Adipose tissue (tissue), 3 donors: Measurements from ENCODE around the gene DOCK4. TPM values are rescaled to one million over a fixed set of nuclear protein-coding genes. Genes with fewer than 3 reads are reported as not detected.

Experiments
- H3K27ac ChIP-seq: one replicate; pipeline ENCODE4 v1.5.1; 2013; ENCODE audit warnings: low read depth, low read length
- WGBS, 3 donors: extraction: QIAGEN DNeasy Blood & Tissue Kit; methylation state at CpG; one replicate each; pipeline ENCODE4 v1.1.7; 2013; 5-methylcytosine and 5-hydroxymethylcytosine counted together
- polyA plus RNA-seq, 3 donors: library from polyadenylated mRNA; stranded (reverse); fragments of 200-250 nt; gene quantifications; one replicate each; pipeline ENCODE4 v1.2.3, GENCODE V29; 2013
- donor health status: healthy with polysubstance abuse.
- donor health status: Bipolar disorder and iron deficiency.
- donor health status: healthy.

The DOCK4 gene
- polyA plus RNA-seq, 3 donors: 3.0 to 9.7 (median 7.6) TPM

DNA sequence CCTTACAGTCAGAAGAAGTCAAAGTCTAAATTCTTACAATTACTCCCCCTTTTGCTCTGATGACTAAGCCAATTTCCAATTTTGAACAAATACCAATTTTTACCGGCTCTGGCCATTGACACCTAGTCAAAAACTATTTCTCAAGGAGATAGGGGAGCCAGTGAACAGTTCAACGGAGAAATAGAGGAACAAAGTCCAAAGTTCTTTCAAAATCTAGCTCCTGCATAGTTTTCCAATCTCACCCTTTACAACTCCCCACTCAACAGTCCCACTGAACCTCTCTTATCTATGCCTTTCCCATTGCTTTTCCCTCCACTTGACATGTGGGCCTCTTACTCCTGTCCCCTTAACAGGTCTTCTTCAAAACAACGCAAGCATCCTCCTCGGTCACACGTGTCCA, 192.9 kb downstream of the DOCK4 start:
- 76 to 81% (median 81%) methylated on average over 5 of the region's 5 CpGs for WGBS, 3 donors
- no peak overlapping the region for H3K27ac ChIP-seq

DNA sequence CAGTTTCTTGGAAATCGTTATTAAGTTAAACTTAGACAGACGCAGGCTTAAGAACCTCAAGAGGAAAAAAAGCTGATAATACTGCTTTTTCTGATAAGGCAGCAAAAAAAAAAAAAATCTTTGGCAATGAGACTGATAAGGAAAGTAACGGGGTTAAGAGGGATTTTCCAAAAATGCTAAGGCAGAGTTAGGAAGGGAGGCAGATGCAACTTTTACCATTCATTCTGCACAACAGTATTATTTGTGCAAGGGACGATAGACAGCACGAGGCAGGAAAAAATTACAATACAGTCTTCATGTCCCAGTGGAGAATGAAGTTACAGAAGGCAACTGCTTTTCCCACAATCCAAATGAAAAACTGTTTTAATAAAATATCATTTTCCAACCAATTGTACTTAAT, 194.0 kb downstream of the DOCK4 start:
- WGBS, 3 donors: 35 to 48% (median 46%) methylated on average over 5 of the region's 5 CpGs

DNA sequence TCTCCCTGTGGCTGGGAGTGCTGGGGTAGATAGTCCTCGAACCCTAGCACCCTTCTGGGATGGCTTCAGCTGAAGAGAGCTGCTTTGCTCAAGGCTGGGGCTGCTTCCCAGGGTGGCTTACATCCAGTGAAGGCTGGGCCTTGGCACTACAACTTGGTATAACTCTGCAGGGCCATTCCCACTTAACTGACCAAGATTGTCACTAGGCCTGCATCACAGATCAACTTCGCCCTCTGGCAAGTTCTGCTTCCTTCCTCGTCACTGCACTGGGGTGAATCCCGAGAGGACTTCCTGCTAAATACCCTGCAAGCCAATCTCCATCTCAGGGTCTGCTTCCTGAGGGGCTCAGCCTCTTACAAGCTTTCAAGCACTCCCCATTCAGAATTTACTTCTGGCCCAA, 195.2 kb downstream of the DOCK4 start:
- 39 to 80% (median 41%) methylated on average over 4 of the region's 4 CpGs for WGBS, 3 donors
- H3K27ac ChIP-seq: no peak overlapping the region

More for the DNA sequence above, 194.0 kb downstream of the DOCK4 start:
- H3K27ac ChIP-seq: no peak overlapping the region

DNA sequence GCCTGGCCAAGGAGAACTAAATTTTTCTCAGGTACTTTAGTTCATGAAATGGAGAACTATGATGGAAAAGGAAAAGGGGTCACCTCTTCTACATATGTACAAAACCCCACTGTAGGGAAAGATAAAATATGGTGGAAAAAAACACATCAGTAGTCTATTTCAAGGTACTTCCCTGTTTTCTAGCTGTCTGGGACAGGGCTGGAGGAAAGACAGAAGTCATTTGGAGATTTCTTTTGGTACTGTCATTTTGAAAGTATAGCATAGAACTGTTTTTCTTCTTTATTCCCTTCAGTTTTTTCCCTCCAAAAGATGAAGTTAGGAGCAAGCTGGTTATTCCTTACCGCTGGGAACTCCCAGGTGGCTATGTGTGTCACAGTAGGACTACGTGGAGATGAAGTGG, 196.1 kb downstream of the DOCK4 start:
- H3K27ac ChIP-seq: no peak overlapping the region
- 91 to 96% (median 93%) methylated on average over 2 of the region's 2 CpGs for WGBS, 3 donors

DNA sequence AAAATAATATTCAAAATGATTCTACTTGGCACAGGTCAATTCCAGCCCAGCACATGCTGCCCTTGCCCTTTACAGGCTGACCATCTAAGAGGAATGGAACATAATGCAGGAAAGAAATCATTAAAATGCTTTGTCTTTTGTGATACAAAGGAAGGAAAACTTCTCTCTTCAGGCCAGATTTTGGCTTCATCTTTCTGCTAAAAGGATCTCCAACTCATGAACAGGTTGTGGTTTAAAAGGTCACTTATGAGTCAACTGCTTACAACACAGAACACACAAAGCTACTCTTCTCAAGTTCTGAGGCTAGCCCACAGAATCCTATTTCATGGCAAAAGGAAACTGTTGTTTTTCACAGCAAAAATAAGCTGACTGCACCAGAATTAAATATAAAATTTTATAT, 197.1 kb downstream of the DOCK4 start:
- H3K27ac ChIP-seq: no peak overlapping the region

DNA sequence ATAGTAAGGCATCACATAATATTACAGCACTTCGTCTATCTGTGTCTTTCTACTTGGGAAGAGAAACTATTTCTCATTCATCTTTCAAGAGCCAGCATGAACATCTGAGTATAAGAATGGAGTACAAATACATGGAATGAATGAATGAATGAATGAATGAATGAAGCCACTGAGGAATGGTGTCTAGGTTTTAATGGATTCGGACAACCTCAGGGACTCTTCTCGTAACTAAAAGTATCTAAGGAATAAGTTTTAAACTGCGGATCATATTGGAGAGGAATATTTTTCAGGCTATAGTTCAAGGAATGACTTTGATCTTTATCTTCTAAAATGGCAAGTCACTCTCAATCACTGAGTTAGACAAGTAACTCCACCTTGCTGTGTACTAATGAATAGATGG, 199.0 kb downstream of the DOCK4 start:
- WGBS, 3 donors: 91 to 97% (median 95%) methylated on average over 4 of the region's 4 CpGs
- H3K27ac ChIP-seq: no peak overlapping the region

DNA sequence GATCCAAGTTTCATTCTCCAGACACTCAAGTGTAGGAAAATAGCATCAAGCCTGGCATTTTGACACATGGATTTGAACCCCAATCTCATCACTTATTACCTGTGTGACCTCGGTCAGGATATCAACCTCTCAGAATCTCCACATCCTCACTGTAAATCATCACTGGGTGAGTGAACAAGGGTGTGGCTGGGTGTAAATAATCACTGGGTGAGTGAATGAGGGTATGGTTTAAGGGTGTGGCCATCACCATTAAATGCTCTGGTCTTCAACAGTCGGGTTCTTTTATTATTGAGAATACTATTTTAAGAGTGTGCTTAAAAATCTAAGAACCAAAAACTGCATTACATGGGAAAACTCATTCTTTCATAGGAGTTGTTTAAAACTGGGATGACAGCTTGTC, 200.1 kb downstream of the DOCK4 start:
- H3K27ac ChIP-seq: no peak overlapping the region
- 92 to 94% (median 92%) methylated on average over 2 of the region's 2 CpGs for WGBS, 3 donors

DNA sequence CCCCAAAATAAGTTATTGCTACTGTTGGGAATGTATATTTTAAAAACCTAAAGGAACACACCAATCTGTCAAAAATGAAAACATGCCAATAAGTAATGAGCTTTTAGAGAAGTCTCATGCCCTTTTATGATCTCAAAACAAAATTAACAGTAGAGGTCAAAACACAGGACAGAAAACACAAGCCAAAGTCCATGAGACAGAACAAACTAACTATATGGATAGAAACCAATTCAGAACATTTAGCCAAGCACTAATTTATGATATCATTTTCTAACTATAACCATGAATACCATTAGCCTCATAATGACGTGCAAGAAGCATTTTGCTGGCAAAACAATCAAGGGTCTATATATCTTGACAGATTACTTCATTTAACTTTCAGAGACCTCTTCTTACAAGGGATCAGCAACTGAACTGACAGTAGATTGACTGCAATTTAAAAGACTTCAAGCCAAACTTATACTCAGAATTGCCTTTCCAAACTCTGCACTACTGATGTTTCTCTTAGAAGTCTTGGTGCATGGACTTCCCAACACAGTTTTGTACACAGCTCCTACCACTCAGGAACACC, 200.9 kb downstream of the DOCK4 start:
- 26 to 50% (median 41%) methylated on average over 1 of the region's 1 CpG for WGBS, 3 donors
- H3K27ac ChIP-seq: no peak overlapping the region

DNA sequence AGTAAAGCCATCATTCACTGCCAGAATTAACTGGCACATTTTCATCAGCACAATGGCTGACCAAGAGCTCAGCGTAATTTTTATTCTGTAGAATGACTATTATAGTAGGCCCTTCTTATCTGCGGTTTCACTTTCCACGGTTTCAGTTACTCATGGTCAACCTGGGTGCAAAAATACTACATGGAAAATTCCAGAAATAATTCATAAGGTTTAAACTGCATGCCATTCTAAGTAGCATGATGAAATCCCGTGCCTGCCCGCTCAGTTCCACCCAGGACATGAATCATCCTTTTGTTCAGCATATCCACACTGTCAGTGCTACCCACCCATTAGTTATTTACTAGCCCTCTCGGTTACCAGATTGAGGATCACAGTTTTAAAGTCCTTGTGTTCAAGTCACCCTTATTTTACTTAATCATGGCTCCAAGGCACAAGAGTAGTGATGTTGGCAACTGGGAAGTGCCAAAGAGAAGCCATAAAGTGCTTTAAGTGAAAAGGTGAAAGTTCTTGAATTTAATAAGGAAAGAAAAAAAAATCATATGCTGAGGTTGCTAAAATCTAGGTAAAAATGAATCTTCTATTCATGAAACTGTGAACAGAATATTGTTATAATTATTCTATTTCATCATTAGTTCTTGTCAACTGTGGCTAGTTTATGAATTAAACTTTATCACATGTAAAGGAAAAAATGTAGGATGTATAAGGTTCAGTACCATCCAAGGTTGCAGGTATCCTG, 204.9 kb downstream of the DOCK4 start:
- H3K27ac ChIP-seq: no peak overlapping the region
- WGBS, 3 donors: 83 to 93% (median 87%) methylated on average over 6 of the region's 6 CpGs

DNA sequence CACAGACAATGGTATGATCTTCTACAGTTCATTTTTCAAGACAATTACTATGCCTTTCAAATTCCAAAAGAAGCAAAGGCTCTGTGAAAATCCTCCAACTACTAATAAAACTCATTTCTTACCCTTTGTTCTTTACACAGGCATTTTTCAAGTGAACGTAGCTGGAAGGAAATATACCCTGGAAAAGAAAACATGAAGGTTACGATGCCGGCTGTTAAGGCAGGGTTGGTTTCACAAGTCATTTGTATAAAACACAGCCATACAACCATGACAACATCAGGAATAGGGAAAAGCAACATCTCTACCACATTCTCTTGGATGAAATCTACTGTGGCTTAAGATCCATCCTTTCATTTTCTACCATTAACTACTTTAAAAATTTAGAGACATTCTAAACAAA, 207.9 kb downstream of the DOCK4 start:
- H3K27ac ChIP-seq: no peak overlapping the region
- 86 to 96% (median 88%) methylated on average over 3 of the region's 3 CpGs for WGBS, 3 donors

DNA sequence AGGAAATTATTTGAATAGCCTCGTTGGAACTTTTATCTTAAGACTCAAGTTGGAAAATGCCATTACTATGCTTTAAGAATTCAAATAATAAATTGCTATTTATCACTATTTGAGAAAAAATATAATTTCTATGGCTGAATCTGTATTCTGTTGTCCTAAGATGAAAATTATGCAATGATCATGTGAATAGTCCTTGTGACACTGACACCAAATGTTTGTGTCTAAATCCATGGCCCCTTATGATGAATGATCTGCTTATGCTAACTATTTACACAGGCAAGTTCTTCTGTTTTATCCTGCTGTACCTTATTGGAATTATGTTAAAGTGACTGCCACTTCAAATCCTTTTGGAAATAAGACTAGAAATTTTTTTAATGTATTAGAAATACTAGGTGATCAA, 208.7 kb downstream of the DOCK4 start:
- no peak overlapping the region for H3K27ac ChIP-seq
- WGBS, 3 donors: 73 to 89% (median 79%) methylated on average over 1 of the region's 1 CpG

DNA sequence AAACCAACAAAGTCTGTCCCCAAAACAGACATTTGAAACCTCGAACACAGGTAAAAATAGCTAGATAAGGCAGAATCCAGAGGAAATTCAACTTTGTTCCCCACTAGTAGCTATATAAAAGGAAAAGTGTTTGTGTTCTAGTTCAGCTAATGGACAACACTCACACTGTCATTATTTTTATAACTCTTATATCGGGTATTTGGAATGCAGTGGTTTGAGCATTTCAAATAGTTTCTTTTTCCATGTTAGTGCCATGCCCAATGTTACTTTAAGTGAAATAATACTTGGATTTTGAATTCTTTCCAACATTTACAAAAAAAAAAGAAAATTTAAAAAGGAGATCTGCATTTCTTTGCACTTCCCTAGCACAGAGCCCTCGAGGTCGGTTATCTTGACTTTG, 213.6 kb downstream of the DOCK4 start:
- 75 to 89% (median 85%) methylated on average over 4 of the region's 4 CpGs for WGBS, 3 donors

DNA sequence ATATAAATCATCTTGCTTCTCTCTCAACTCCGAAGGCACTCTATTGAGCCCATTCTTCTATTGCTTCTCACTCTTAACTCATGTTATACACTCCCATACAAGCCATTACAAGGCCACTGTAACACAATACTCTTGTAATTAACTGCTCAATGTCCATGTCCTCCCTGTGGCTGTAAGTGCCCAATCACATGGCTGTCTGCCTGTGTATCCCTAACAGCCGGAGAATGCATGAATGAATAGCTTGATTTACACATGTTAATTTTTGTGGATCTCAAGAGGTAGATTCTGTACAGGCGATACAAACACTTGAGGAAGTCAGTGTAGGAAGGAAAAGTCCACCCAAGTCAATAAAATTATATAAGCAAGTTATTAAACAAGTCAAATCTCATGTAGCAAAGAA, 215.6 kb downstream of the DOCK4 start:
- WGBS, 3 donors: 88 to 94% (median 92%) methylated on average over 3 of the region's 3 CpGs
- no peak overlapping the region for H3K27ac ChIP-seq

More for the DNA sequence above, 213.6 kb downstream of the DOCK4 start:
- H3K27ac ChIP-seq: no peak overlapping the region

DNA sequence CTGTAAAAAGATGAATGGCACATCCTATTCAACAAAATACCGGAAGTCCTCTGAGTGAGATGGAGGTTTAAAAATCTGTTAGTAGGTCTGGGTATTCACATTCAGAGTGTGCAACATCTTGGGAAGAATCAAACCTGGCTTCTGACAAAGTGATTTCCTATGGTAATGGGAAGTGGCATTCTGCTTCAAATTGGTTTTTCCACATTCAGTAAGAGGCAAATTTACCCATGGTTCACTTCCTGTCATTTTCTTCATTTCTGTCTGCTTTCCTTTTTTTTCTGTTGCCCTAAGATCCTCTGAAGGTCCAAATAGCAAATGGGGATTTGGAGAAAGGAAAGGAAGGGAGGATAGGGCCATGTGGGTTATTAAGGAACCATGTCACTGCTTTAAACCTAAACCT, 218.3 kb downstream of the DOCK4 start:
- H3K27ac ChIP-seq: no peak overlapping the region
- 42 to 80% (median 49%) methylated on average over 1 of the region's 1 CpG for WGBS, 3 donors

DNA sequence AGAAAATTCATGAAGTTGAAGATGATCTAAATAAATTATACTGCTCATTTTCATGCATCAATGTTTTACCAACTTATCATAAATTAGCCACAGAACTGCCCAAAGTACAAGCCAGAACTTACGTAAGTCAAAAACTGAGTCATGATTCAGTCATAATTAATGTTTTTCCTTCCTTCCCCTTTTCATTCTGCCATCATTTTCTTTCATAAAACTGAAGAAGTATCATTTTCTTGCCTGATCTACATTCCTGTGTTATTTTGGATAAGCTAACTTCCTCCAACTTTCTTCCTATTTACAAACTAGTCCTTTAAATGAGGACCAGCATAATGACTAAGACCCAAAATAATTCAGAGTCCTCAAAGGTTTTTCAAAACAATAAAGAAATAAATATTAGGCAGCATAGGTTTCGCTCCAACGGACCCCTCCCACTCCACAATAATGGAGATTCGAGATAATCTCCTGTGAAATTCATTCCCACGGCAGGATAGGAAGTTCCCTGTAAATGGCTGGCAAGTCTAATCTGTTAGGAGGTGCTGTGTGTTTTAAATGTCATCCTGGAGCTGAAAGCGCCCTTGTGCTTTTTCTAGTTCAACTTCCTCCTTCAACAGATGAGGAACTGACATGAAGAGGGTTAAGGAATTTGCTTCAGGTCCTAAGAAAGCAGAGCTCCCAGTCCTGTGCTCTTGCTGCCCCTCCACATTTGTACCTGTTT, 218.9 kb downstream of the DOCK4 start:
- WGBS, 3 donors: 23 to 77% (median 28%) methylated on average over 6 of the region's 6 CpGs
- no peak overlapping the region for H3K27ac ChIP-seq

DNA sequence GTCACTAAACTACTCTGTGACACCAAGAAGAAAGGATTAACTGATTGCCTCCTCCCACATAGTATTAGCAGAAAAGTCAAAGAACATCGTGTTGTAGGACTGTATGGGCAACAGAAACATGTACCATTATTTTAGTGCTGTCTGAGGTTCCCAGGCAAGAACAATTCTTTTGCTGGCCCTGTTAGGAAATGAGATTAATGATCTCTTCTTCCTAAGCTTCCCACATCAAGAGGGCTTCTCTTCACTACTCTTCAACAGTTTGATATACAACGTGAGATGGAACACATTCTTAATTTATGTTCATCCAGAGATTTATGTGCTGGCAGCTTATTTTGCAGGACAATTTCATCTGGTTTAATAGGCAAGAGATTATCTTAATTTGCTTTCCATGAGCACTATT, 219.6 kb downstream of the DOCK4 start:
- 36 to 80% (median 41%) methylated on average over 2 of the region's 2 CpGs for WGBS, 3 donors
- no peak overlapping the region for H3K27ac ChIP-seq

DNA sequence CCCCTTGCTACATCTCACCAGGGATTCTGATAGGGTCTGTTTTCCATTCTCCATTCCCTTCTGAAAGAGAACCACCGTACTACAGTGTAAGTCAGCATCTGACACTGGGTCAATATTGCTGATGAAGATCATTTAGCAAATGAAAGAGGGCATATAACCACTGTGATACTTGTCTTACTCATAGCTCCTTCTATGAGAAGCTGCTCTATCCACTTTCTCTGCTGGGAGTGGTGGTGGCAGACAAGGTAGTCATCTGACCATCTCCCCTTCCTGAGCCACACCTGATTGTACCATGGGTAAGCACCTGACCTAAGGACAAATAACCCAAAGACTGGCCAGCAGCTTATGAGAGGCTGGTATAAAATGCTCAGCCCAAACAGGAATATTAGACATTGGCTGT, 220.4 kb downstream of the DOCK4 start:
- H3K27ac ChIP-seq: no peak overlapping the region
- WGBS, 3 donors: 93 to 100% (median 95%) methylated on average over 1 of the region's 1 CpG

DNA sequence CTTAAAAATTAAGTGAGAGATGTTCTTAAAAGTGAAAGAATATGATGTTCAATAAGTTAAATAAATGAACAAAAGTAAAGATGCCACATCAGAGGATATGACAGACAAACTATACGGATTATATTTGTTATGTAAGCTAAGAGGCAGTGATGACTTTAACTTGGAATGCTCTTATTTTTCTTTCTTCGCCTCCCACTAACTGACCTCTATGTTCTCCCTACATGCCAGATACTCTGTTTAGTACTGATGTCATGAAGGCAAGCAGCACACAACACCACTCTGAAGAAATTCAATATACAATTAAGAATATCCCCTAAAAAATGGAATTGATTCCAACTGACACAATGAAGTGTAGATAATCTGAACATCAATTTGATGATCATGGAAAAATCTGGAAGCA, 223.4 kb downstream of the DOCK4 start:
- 52 to 64% (median 54%) methylated on average over 2 of the region's 2 CpGs for WGBS, 3 donors
- no peak overlapping the region for H3K27ac ChIP-seq

DNA sequence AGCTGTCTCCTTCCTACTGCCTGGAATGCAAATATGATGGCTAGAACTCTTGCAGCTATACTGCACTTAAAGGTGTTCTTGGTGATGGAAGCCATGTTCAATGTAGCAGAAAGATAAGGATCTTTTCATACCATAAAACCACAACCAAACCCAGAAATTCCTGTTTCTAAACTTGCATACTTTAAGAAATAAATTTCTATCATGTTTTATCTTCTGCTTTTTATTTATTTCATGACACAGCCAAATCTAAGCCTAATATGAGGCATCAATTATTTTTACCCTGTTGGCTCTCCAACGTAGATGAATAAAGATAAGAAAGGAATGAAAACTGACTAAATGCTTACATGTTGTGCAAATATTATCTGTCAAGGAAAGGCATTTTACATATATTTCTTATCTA, 224.1 kb downstream of the DOCK4 start:
- WGBS, 3 donors: 55 to 67% (median 60%) methylated on average over 1 of the region's 1 CpG
- H3K27ac ChIP-seq: no peak overlapping the region

DNA sequence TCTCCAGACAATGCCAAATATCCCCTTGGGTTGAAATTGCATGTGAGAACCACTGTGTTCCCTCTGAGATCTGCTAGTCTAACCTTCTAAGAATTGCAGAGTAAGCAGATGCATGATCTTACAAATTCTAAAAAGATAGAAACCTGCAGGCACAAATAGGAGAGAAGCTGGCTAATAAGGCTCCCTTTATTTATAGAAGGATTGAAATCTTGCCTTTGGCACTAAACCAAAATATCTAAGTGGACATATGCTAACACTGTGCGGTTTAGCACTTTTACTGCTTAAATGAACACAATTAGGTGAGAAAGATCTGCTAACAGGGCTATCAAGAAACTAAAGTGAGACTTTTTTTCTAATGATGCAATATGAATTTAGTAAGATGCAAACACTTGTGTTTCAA, 225.5 kb downstream of the DOCK4 start:
- 73 to 89% (median 79%) methylated on average over 1 of the region's 1 CpG for WGBS, 3 donors

More for the DNA sequence above, 225.5 kb downstream of the DOCK4 start:
- H3K27ac ChIP-seq: no peak overlapping the region
